AG04449 (cell line): ENCODE measurements around the gene BIN1.
A peak's percentile ranks its signal among the peaks of the same experiment; 100 is the strongest.

ENCODE experiments used
- CTCF ChIA-PET: fragments of 350-600 bp; formaldehyde crosslinking; extraction: SDS; loops from one replicate; lab custom pipeline; 2021; ENCODE audit warnings: antibody characterized with exemption; lab: Yijun Ruan, JAX
- POLR2A ChIA-PET: fragments of 400-600, 350-600 bp; formaldehyde crosslinking; extraction: SDS; loops from one replicate; lab custom pipeline; 2020; ENCODE audit warnings: antibody characterized with exemption, inconsistent platforms; lab: Yijun Ruan, JAX
- DNase-seq: peaks from one replicate; pipeline ENCODE4 v3.0.0-alpha.2; 2010; ENCODE audit warnings: low read depth, low spot score
- H3K4me3 ChIP-seq: 2 replicates; pipeline ENCODE4 v1.5.1; 2011; ENCODE audit warnings: low read depth, mild to moderate bottlenecking, control low read depth, low read length
- TF ChIP-seq, protein P1 (sequence below): IDR thresholded peaks from one replicate; pipeline ENCODE4 v1.5.1; 2011; ENCODE audit warnings: mild to moderate bottlenecking, moderate library complexity, low read length, control low read depth, inconsistent platforms; ENCODE audit not compliant: insufficient read depth; ENCODE audit errors: missing control alignments

The BIN1 gene, protein sequence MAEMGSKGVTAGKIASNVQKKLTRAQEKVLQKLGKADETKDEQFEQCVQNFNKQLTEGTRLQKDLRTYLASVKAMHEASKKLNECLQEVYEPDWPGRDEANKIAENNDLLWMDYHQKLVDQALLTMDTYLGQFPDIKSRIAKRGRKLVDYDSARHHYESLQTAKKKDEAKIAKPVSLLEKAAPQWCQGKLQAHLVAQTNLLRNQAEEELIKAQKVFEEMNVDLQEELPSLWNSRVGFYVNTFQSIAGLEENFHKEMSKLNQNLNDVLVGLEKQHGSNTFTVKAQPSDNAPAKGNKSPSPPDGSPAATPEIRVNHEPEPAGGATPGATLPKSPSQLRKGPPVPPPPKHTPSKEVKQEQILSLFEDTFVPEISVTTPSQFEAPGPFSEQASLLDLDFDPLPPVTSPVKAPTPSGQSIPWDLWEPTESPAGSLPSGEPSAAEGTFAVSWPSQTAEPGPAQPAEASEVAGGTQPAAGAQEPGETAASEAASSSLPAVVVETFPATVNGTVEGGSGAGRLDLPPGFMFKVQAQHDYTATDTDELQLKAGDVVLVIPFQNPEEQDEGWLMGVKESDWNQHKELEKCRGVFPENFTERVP

DNA sequence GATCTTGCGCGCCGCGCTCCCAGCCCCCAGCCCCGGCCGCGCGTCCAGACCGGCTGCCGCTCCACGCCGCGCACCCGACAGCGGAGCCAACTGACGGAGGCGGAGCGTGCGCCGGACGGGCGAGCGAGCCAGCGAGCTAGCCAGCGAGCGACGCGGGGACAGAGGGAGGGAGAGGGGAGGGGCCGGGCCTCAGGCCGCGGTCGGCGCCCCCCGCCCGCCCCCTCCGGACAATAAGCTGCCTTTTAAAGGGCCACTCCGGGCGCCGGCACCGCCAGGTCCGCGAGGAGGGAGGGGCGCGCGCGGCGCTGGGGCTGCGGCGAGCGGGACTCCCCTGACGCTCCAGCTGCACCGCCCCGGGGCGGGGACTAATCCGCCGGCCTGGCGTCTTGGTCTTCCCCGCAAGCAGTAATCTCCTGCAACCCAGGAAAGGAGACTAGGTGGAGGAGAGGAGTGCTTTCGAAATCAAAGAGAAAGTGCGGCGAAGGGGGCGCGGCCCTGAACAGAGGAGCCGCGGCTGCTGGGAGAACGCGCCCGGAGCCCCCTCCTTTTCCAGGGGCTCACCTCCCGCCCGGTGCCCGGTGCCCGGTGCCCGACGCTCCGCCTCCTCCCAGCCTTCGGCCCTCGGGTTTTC, at the start of gene BIN1:
Gene BIN1 (minus strand): TSS at position 164 of the 631 bp plus-strand sequence. CDS start 211 bp downstream, outside the sequence.
- TF ChIP-seq, protein P1, sequence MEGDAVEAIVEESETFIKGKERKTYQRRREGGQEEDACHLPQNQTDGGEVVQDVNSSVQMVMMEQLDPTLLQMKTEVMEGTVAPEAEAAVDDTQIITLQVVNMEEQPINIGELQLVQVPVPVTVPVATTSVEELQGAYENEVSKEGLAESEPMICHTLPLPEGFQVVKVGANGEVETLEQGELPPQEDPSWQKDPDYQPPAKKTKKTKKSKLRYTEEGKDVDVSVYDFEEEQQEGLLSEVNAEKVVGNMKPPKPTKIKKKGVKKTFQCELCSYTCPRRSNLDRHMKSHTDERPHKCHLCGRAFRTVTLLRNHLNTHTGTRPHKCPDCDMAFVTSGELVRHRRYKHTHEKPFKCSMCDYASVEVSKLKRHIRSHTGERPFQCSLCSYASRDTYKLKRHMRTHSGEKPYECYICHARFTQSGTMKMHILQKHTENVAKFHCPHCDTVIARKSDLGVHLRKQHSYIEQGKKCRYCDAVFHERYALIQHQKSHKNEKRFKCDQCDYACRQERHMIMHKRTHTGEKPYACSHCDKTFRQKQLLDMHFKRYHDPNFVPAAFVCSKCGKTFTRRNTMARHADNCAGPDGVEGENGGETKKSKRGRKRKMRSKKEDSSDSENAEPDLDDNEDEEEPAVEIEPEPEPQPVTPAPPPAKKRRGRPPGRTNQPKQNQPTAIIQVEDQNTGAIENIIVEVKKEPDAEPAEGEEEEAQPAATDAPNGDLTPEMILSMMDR = no peak

DNA sequence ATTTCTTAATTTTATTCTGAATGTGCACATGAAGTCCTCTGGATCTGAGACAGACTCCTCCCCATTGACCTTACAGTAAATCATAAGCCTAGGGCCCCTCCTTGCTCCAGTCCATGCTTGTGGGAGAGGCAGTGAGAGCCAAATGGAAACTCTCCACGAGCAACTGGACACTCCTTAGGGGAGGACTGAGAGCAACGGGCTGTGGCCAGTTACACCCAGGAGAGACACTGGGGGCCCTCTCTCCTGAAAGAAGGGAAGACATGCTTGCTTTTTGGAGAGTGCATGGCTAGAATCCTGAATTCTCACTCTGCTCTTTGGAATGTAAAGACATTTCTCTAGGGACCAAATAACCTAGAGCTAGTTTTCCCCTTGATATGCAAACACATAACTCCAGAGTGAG, 49.0 kb upstream of the BIN1 start:
- TF ChIP-seq, protein P1 = no peak
- POLR2A ChIA-PET = no interaction called here
- CTCF ChIA-PET = interaction anchor here (0.9 to 1.3 kb wide), 3 partner anchors 9 to 17 kb away, joined by 3 to 4 read pairs (median 3); no protein-coding TSS in a partner anchor
- no peak for DNase-seq
- H3K4me3 ChIP-seq = no peak overlapping the region

More for the DNA sequence above, at the start of gene BIN1:
- CTCF ChIA-PET = interaction anchor here (1.6 kb wide), 1 partner anchor 56 kb away, joined by 3 read pairs; no protein-coding TSS in a partner anchor
- DNase-seq = no peak
- H3K4me3 ChIP-seq = peak within 1 kb of the TSS; percentile 76
- POLR2A ChIA-PET = interaction anchor here (0.6 to 1.5 kb wide), 6 partner anchors 19 to 69 kb away, joined by 3 to 5 read pairs (median 5); no protein-coding TSS in a partner anchor

DNA sequence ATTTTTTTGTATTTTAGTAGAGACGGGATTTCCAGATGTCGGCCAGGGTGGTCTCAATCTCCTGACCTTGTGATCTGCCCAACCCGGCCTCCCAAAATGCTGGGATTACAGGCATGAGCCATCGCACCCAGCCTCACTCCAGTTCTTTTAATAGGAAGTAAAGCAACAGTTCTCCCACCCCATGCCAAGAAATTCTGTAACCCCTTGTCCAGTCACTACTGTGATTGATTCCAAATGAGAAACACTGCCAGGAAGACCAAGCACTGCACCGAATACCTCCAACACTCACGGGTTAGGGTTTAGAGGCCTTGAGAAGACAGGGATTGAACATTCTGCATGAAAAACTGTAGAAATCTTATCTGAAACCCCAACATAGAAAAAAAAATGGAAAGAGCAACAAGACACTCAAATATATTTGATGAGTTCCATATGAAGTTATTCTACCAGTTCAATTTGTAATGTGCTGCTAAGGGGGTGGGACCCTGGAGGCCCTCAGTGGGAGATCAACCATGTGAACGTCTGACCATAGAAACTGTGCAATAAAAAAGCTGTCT, 48.2 kb upstream of the BIN1 start:
- TF ChIP-seq, protein P1 = no peak
- DNase-seq = no peak
- H3K4me3 ChIP-seq = no peak overlapping the region
- ChIA-PET POLR2A (interaction anchor here (0.7 to 0.9 kb wide), 2 partner anchors 79 to 352 kb away, joined by 3 read pairs; no protein-coding TSS in a partner anchor), CTCF (interaction anchor here (0.8 to 1.6 kb wide), 6 partner anchors 10 to 60 kb away, joined by 3 to 9 read pairs (median 4); no protein-coding TSS in a partner anchor)

DNA sequence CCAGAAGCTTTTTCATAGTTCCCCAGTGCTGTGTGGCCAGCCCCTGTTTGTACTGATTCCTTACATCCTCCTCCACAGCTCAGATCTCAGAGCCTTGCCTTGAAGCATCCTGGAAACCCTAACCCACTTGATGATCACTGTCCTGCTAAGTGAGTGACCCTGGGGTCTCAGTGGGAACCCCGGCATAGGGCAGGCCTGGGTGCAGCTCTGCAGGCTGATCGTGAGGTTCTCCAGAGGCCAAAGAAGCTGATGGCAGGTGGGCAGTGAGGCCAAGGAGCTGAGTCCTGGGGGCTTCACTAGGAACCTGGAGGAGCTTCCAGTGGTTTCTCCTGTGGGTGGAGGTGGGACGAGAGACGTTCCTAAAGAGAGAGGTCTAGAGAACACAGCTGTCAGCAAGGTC, 47.4 kb upstream of the BIN1 start:
- ChIA-PET CTCF (interaction anchor here (0.8 to 1.6 kb wide), 10 partner anchors 9 to 85 kb away, joined by 3 to 9 read pairs (median 3); no protein-coding TSS in a partner anchor), POLR2A (interaction anchor here (0.7 to 1.7 kb wide), 5 partner anchors 22 to 353 kb away, joined by 3 to 5 read pairs (median 3); no protein-coding TSS in a partner anchor)
- TF ChIP-seq, protein P1 = no peak
- DNase-seq = no peak
- H3K4me3 ChIP-seq = no peak overlapping the region

DNA sequence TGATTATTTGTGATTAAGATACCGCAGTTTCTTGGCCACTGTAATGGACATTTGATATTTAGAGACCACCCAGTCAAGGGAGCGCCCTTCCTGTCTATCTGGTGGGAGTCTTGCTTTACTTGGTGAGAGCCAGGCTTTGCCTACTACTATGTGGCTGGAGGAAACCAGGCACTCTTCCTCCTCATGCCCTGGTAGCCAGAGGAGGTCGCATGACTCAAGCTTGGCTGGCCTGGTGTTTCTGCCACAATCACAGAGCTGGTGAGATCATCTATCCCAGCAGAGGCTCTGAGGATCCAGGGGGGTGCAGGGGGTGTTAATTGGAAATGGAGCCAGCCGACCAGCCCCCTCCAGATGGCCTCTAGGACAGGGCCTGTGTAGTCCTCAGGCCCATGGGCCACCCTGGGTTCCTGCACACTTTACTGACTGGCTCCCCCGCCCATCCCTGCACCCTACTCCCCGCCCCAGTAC, 46.8 kb upstream of the BIN1 start:
- no peak for DNase-seq
- ChIA-PET CTCF (interaction anchor here (0.8 to 1.6 kb wide), 9 partner anchors 8 to 84 kb away, joined by 3 to 9 read pairs (median 3); no protein-coding TSS in a partner anchor), POLR2A (interaction anchor here (0.7 to 1.7 kb wide), 4 partner anchors 23 to 496 kb away, joined by 3 to 5 read pairs (median 4); no protein-coding TSS in a partner anchor)
- TF ChIP-seq, protein P1 = no peak
- H3K4me3 ChIP-seq = no peak overlapping the region
